ENCODE data around the gene PPP1R9B. TPM values are rescaled to one million over a fixed set of nuclear protein-coding genes. Genes with fewer than 3 reads are reported as not detected.

Gene PPP1R9B
- total and polyA plus RNA-seq, 2 donors (not counting 1 experiment from before 2014, with no cell fraction given) = 80.7 to 220 TPM

DNA sequence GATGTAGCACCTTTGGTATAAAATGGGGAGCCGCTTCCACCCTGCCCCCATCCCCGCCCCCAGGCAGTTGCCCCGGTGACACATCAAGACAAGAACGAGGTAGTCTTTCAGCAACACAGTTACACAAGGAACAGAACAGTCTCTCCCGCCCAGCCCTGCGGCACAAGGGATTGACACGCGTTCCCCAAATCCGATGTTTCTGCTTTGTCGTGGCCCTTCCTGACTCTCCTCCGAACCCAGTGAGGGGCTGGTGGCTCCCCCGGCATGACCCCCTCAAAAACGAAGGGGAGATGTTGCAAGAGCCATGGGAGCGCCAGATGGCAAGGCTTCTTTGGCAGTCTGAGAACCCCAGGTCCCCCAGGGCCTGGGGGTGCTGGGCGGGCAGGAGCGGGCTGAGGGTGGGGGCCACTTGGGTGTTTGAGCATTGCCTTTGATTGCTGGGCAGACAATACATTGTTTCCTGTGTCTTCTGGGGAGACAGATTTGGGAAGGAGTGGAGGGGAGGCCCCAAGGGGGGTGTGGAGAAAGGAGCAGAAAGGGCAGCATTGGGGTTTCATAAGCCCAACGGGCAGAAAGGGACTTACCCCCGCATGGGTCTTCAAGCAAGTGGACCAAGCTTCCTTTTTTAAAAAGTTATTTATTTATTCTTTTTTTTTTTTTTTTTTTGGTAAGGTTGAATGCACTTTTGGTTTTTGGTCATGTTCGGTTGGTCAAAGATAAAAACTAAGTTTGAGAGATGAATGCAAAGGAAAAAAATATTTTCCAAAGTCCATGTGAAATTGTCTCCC lies 34.3 kb upstream of the PPP1R9B start:
- 39% methylated on average over 15 of the region's 19 CpGs for WGBS (ENCODE audit: insufficient coverage)
- H3K27ac ChIP-seq (ENCODE audit: low read length in 2 of 2) = no peak overlapping the region
- no peaks in the 10 kb centered on the region for H3K36me3 ChIP-seq (replicated peaks in 1 of 2; ENCODE audit: control extremely low read depth in 1 of 2, control insufficient read depth in 1 of 2, extremely low read depth in 1 of 2, insufficient read depth in 2 of 2, low read length in 1 of 2)
- H3K27me3 Mint-ChIP-seq = no peaks in the 10 kb centered on the region
- H4K20me1 ChIP-seq (ENCODE audit: control insufficient read depth, insufficient read depth, low read length, poor library complexity, severe bottlenecking) = no peaks in the 10 kb centered on the region
- H3K27ac Mint-ChIP-seq = no peak overlapping the region
- no peaks in the 10 kb centered on the region for H3K79me2 ChIP-seq (ENCODE audit: control insufficient read depth, insufficient read depth, low read length)
- no peak overlapping the region for H3K4me3 ChIP-seq (ENCODE audit: control extremely low read depth in 1 of 5, extremely low read depth in 1 of 5, insufficient read depth in 1 of 5, low read depth in 2 of 5, low read length in 4 of 5)
- peaks cover 0 to 5% (median 0%) of the 10 kb centered on the region in 3 donors for H3K9me3 ChIP-seq (ENCODE audit: control extremely low read depth in 1 of 3, control insufficient read depth in 2 of 3, insufficient read depth in 1 of 3, low read length in 2 of 3)
- H3K4me3 Mint-ChIP-seq = peak overlapping the region; percentile 77
- ChIA-PET POLR2A (no interaction called here), CTCF (interaction anchor here (0.6 to 3.3 kb wide), 4 partner anchors 11 to 125 kb away, joined by 3 to 10 read pairs (median 4); partner anchors contain the start of gene COL1A1)
- TF ChIP-seq, protein P1, sequence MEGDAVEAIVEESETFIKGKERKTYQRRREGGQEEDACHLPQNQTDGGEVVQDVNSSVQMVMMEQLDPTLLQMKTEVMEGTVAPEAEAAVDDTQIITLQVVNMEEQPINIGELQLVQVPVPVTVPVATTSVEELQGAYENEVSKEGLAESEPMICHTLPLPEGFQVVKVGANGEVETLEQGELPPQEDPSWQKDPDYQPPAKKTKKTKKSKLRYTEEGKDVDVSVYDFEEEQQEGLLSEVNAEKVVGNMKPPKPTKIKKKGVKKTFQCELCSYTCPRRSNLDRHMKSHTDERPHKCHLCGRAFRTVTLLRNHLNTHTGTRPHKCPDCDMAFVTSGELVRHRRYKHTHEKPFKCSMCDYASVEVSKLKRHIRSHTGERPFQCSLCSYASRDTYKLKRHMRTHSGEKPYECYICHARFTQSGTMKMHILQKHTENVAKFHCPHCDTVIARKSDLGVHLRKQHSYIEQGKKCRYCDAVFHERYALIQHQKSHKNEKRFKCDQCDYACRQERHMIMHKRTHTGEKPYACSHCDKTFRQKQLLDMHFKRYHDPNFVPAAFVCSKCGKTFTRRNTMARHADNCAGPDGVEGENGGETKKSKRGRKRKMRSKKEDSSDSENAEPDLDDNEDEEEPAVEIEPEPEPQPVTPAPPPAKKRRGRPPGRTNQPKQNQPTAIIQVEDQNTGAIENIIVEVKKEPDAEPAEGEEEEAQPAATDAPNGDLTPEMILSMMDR (IDR thresholded peaks at IDR 0.05) = no peak
- no peak for TF ChIP-seq EZH2 (IDR thresholded peaks at IDR 0.05; ENCODE audit: borderline replicate concordance, insufficient read depth, low read depth, low read length, poor library complexity, severe bottlenecking)
- peak overlapping the region; percentile 67 for H3K4me2 ChIP-seq (replicated peaks; ENCODE audit: low read depth, low read length, poor library complexity, severe bottlenecking)
- no peaks in the 10 kb centered on the region for H3K27me3 ChIP-seq (replicated peaks in 1 of 4; ENCODE audit: control extremely low read depth in 1 of 4, control insufficient read depth in 3 of 4, insufficient read depth in 4 of 4, low read length in 3 of 4)
- intact Hi-C loops (cut with micrococcal nuclease) = no loop called here
- H3K4me1 Mint-ChIP-seq = peaks cover 40% of the 10 kb centered on the region
- H3K9ac ChIP-seq (ENCODE audit: low read length) = no peak overlapping the region
- no peaks in the 10 kb centered on the region for H3K9me3 Mint-ChIP-seq (ENCODE audit: insufficient read depth)
- no peak overlapping the region for H2AFZ ChIP-seq (ENCODE audit: insufficient read depth, low read depth, low read length, poor library complexity, severe bottlenecking)
- H3K4me1 ChIP-seq (ENCODE audit: control insufficient read depth in 2 of 2, insufficient read depth in 2 of 2, low read length in 2 of 2) = peaks cover 27 to 31% of the 10 kb centered on the region in 2 donors
- ATAC-seq (ENCODE audit: low read depth) (no peak), DNase-seq (no peak)

DNA sequence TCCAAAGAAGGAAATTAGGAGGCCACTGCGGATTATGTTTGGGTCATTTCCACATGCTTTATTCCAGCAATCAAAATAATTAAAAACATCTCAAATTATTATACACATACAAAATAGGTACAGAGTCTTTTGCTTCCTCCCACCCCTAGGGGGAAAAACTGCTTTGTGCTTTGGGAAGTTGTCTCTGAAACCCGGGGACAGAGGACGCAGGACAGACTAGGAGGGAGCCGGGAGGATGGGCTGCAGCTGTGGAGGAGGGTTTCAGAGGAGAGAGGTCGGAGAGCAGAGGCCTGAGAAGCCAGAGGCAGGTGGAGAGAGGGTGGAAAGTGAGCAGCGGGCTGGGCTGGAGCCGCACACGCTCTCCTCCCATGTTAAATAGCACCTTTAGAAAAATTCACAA lies 33.6 kb upstream of the PPP1R9B start:
- DNase-seq = no peak
- peak overlapping the region in 2 of 5 experiments; percentile 0 to 16 for H3K4me3 ChIP-seq (ENCODE audit: control extremely low read depth in 1 of 5, extremely low read depth in 1 of 5, insufficient read depth in 1 of 5, low read depth in 2 of 5, low read length in 4 of 5)
- H3K27me3 Mint-ChIP-seq = no peaks in the 10 kb centered on the region
- WGBS (ENCODE audit: insufficient coverage) = 8% methylated on average over 3 of the region's 8 CpGs
- no peak for ATAC-seq (ENCODE audit: low read depth)
- POLR2A ChIA-PET = no interaction called here
- no peaks in the 10 kb centered on the region for H3K27me3 ChIP-seq (replicated peaks in 1 of 4; ENCODE audit: control extremely low read depth in 1 of 4, control insufficient read depth in 3 of 4, insufficient read depth in 4 of 4, low read length in 3 of 4)
- peak overlapping the region; percentile 4 for H3K9ac ChIP-seq (ENCODE audit: low read length)
- H3K36me3 ChIP-seq (replicated peaks in 1 of 2; ENCODE audit: control extremely low read depth in 1 of 2, control insufficient read depth in 1 of 2, extremely low read depth in 1 of 2, insufficient read depth in 2 of 2, low read length in 1 of 2) = no peaks in the 10 kb centered on the region
- H3K27ac ChIP-seq (ENCODE audit: low read length in 2 of 2) = no peak overlapping the region
- peaks cover 27 to 31% of the 10 kb centered on the region in 2 donors for H3K4me1 ChIP-seq (ENCODE audit: control insufficient read depth in 2 of 2, insufficient read depth in 2 of 2, low read length in 2 of 2)
- peak overlapping the region; percentile 67 for H3K4me2 ChIP-seq (replicated peaks; ENCODE audit: low read depth, low read length, poor library complexity, severe bottlenecking)
- peak overlapping the region; percentile 56 for H3K4me3 Mint-ChIP-seq
- no peaks in the 10 kb centered on the region for H4K20me1 ChIP-seq (ENCODE audit: control insufficient read depth, insufficient read depth, low read length, poor library complexity, severe bottlenecking)
- peak overlapping the region; percentile 53 for H3K27ac Mint-ChIP-seq
- CTCF ChIA-PET = interaction anchor here (3.3 kb wide), 1 partner anchor 15 kb away, joined by 10 read pairs; no protein-coding TSS in a partner anchor
- no peaks in the 10 kb centered on the region for H3K9me3 Mint-ChIP-seq (ENCODE audit: insufficient read depth)
- TF ChIP-seq, protein P1 (IDR thresholded peaks at IDR 0.05) = peak; percentile 33
- TF ChIP-seq EZH2 (IDR thresholded peaks at IDR 0.05; ENCODE audit: borderline replicate concordance, insufficient read depth, low read depth, low read length, poor library complexity, severe bottlenecking) = no peak
- H2AFZ ChIP-seq (ENCODE audit: insufficient read depth, low read depth, low read length, poor library complexity, severe bottlenecking) = no peak overlapping the region
- no peaks in the 10 kb centered on the region for H3K79me2 ChIP-seq (ENCODE audit: control insufficient read depth, insufficient read depth, low read length)
- peaks cover 40% of the 10 kb centered on the region for H3K4me1 Mint-ChIP-seq
- intact Hi-C loops (cut with micrococcal nuclease) = no loop called here
- H3K9me3 ChIP-seq (ENCODE audit: control extremely low read depth in 1 of 3, control insufficient read depth in 2 of 3, insufficient read depth in 1 of 3, low read length in 2 of 3) = peaks cover 0 to 5% (median 0%) of the 10 kb centered on the region in 3 donors
